Activated T-cell treated with anti-CD3 and anti-CD28 coated beads, Interleukin-2, amount 50 U/mL, for 1 hour (primary cell): Measurements from ENCODE around the gene TMEM131.

ENCODE experiments used
- DNase-seq: peaks from one replicate; pipeline ENCODE4 v3.0.0-alpha.2; 2020

Gene TMEM131

DNA sequence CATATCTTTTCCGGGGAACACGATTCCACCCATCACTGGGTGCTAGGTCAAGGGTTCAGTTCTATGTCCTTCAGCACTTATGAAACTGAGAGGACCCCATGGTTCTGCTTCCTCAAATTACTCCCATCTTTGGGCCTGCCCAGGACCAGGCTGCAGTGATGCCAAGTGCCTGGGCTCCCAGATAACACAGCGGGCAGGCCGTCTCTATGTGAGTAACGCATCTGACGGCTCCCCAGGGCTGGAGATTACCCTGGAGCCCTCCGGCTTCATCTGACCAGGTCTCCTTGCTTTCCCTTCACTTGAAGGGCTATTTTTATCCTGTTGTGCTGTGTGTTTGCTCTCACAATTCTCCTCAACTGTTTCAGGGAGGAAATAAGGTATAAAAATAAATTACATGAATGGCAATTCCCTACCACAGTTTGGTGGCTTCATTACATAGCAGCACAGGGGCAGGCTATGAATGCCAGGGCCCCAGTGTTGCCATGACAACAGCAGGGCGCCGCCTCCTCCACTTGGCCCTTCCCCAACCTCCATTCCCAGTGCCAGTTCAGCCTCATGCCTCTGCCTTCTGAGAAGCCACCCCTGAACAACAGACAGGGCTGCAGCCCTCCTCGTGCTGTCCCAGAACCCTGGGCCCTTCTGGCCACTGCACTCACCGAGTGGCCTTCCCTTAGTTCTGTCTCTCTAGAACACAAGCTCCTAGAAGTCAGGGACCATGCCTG, 25.4 kb upstream of the TMEM131 start:
- DNase-seq, result no peak

DNA sequence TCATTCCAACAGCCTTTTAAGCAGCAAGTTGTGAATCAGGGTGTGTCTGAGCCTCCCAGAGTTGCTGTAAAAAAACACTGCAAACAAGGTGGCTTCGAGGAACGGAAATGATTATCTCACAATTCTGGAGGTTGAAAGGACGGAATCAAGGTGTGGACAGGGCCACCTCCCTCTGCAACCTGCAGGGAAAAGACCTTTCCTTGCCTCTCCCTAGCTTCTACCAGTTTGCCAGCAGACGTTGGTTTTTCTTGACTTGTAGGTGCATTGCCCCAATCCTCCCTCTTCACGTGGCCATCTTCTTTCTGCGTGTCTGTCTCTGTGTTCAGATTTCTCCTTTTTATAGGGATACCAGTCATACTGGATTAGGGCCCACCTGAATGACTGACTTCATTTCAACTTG, 24.8 kb upstream of the TMEM131 start:
- no peak for DNase-seq

DNA sequence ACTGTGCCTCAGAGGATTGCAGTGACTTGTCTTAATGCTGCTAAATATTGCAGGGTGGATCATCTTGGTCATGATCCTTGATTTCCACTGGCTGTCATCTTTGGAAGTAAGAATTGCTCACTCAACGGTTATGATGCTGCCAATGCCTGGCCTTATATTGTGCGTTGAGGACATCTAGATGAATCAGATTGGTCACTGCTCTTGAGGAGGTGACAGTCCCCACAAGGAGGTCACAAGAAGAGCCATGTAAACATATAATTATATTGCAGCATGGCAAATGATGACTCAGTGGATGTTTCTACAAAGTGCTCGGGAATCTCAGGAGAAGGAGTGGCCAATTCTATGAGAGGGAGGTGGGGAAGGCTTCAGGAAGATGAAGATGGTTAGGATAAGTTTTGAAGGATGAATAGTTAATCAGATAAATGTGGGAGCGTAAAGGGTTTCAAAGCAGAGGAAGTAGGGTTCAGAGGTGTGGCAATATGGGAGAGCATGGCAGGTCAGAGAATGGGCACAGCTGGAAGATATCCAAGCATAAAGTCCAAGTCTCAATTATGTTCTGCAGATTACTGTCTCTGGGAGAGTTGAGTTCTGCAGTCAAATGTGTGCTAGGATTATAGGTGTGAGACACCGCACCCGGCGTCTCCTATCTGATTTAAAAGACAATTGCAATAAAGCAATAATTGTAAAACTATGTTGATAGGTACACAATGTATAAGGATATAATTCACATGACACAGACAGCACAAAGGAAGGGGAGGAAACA, 21.3 kb upstream of the TMEM131 start:
- no peak for DNase-seq

DNA sequence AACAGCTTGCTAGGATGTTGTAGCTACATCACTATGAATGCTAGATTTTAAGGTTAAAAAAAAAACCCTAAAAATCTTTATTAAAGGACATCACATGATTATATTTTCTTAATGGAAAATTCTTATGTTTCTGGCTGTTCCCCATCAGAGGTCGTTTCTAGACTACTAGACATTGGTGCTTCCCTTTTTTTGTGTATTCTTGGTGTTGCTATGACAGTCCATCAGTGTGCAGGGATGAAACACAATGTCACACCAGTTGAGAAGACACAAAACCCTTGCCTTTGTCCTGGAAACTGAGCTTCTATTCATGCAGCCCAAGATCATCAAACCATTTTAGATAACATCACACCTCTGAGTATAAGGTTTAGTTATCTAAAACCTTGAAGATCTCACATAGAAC, 19.9 kb upstream of the TMEM131 start:
- DNase-seq, result no peak

DNA sequence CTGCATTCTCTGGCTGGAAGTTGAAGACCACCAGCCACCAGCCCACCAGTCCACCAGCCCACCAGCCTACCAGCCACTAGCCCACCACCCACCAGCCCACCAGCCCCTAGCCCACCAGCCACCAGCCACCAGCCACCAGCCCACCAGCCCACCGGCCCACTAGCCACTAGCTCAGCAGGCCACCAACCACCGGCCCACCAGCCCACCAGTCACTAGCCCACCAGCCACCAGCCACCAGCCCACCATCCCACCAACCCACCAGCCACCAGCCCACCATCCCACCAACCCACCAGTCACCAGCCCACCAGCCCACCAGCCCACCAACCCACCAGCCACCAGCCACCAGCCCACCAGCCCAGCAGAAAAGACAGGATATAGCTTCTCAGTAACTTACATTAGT, 18.6 kb upstream of the TMEM131 start:
- DNase-seq, result no peak

DNA sequence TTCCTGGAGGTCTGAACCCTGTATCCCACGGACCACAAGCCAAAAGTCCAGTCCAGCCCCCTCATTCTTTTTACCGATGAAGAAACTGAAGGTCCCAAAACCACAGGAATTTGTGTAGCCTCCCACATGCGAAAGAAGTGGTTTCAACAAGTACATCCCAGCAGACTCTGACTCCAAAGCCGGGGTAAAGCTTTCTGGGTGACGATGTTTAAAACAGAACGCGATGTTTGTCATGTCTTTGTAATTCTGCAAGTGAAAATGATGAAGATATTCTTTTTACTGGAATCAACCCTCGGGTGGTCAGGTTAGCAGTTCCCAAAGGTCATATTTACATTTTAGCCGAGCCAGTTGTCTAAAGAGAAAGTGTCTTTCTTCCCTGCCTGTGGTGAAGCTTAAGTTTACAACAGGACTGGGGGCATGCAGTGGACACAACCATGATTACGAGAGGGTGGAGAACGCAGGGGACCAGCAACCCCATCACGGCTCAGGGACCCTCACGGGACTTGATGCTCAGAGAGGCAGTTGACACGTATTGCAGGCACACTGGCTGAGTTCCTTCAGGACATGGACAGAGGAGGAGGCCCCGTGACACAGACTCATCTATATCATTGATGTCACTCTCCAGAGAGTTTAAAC, 17.8 kb upstream of the TMEM131 start:
- no peak for DNase-seq

DNA sequence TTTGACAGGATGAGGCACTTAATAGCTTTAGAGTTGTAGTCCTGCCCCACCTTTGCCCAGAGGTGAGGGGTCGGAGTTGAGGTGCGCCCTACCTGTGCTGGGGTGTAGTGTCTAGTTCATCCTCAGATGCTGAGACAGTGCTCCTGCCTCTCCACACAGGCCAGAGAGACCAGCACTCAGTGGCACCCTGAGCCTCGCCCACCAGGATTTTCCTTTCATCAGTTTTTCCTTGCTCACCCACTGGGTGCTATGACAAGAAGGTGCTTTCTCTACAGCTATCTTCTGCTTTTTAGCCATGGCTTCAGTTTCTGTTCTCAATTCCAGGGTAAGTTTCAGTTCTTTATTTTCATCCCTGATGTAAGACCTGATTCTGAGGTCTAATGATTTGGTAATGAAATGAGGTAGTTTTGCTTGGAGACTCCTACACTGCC, 16.8 kb upstream of the TMEM131 start:
- DNase-seq, result no peak

DNA sequence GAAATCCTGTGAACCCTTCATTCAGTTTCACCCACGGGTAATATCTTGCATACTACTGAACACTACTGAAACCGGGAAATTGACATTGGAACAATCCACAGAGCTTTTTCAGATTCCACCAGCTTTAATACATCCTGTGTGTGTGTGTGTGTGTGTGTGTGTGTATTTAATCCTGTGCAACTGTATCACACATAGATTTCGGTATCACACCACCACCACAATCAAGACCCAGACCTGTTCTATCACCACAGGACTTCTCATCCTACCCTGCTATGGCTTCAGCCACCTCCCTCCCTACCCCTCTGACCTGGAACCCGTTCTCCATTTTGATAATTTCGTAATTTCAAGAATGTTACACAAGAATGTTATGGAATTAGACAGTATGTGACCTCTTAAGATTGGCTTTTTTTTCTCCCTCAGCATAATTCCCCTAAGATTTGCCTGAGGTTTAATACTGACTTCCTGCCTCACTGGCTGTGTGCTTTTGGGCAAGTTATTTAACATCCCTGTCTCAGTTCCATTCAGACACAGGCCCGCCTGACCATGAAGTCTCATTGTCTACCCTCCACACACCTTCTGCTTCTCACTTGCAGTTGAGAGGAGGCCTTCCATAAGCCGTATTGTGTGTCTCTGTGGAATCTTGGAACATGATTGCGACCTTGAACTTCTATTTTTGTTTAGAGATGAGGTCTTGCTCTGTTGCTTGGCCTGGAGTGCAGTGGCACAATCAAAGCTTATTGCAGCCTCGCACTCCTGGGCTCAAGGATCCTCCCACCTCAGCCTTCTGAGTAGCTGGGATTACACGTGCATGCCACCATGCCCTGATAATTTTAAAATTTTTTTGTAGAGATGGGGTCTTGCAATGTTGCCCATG, 14.4 kb upstream of the TMEM131 start:
- no peak for DNase-seq

DNA sequence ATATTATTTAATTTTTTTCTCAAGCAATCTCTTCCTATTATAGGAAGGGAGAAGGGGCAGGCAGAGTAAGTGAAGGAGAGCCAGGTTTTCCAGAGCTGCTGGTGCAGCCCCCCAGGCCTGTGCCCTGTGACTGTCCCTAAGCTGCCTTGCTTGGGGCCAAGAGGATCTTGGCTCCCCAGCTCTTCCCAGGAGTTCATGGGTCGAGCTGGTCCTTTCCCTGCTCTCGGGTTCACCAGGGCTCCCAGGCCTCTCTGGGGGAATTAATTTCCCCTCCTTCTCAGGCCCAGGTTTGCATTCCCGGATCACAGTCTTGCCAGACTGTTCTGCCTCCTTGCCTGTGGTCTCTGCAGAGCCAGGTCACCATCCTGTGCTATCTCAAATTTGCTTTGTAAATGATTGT, 12.7 kb upstream of the TMEM131 start:
- no peak for DNase-seq

DNA sequence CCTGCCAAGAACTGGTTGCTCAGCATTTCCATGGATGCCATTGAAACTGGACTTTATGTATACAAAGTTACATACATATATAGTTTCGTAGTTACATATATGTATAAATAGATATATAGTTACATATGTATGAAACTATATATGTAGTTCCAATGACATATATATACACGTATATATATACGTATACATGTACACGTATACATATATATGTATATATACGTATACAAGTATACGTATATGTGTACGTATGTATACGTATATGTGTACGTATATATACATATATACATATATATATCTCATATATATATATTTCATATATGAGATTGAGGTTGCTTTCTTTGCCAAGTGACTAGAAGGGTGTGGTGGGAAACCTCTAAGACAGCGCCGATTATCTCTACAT, 10.6 kb upstream of the TMEM131 start:
- no peak for DNase-seq

DNA sequence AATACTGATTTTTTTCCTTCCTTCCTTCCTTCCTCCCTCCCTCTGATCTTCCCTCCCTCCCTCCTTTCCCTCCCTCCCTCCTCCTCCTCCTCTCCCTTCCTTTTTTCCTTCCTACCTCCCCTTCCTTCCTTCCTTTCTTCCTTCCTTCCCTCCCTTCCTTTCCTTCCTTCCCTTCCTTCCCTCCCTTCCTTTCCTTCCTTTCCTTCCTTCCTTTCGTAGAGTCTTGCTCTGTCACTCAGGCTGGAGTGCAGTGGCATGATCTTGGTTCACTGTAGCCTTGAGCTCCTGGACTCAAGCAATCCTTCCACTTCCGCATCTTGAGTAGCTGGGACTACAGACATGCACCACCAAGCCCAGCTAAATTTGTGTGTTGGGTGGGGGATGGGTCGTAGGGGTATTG, 8.9 kb upstream of the TMEM131 start:
- DNase-seq, result no peak

DNA sequence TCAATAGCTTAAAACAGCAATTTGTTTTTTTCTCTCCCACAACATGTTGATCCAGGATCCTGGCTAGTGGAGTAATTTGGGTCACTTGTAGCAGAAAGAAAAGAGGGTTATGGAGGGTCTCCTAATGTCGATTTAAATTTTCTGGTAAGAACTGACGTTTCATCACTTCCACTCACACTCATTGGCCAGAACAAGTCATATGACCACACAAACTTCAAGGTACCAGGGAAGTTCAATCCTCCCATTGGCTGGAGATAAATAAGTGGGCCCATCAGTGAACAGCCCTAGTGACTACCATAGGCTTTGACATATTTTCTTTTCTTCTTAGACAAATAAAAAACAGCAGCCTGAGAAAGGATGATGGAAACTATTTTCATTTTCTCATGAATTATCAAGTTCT, 8.3 kb upstream of the TMEM131 start:
- no peak for DNase-seq

DNA sequence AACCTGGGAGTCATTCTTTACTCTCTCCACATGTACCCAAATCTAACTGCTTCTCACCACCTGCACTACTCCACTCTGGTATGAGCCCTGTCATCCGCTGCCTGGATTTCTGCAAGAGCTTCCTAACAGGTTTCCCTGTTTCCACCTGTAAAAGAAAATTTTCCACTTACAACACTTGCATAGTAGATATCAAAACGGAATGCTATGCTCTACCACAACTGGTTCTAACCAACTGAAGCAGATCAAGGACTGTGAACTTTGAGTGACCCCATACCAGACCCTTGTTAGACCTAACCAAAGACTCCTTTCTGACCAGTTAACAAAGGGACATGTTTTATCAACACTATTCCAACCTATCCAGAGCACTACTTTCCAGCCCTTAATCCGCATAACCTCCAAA, 3.8 kb upstream of the TMEM131 start:
- DNase-seq, result no peak

DNA sequence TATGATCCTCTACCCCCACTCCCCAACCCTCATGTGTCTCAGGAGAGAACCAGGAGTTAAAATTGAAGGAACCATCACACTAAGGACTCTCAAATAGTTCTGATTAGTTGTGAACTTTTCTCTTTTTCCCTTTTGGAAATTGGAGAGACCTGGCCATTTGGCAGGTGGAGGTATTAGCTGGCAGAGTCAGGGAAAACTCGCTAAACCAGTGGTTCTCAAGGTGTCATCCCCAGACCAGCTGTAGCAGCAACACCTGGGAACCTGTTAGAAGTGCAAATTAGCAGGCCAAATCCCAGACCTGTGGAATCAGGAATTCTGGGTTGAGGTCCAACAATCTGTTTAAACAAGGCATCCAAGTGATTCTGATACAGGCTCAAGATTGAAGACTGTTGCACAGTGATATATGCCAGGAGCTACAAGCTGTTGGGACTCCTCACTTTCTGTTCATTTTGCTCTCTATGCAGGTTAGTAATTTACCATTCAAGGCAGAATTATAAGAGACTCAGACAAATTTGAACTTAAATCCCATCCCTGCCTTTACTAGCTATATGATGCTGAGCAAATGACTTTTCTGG, 2.8 kb upstream of the TMEM131 start:
- DNase-seq, result no peak

DNA sequence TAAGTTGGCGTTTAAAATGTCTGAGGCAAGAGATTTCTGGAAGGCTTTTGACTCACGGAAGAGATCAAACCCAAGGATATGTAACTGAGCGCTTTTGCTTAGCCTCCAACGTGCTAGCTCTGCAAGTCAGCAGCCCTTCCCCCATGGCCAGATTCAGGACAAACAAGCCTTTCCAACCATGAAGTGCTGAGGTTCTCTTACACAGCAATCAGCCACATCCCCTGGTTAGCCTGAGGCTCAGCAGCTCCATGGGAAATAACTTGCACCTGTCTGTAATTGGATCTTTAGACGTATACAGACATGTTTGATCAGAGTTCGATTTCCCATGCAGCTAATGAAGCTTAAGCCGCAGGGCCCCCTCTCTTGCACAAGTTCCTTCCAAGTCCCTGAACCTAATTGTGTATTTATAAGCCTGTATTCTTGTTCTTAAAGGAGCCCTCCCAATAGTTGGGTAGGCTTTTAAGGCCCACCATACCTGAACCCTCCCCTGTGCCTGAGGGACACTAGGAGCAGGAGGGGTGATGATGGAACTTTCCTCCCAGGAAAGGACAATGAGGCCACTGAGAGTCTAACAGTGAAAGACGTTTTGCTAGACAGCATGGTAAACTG, 2.1 kb upstream of the TMEM131 start:
- DNase-seq, result no peak

DNA sequence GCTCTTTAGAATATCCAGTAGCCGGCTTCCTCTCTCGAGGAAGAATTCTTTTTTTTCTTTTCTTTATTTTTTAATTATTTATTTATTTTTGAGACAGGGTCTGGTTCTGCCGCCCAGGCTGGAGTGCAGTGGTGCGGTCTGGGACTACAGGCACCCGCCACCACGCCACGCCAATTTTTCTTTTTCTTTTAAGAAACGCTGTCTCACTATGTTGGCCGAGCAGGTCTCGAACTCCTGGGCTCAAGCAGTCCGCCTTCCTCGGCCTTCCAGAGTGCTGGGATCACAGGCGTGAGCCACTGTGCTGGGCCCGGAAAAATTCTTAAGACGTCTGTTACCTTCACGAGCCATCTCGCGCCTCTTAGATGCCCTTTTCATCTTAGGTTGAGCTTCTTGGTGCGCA, 931 bp upstream of the TMEM131 start:
- DNase-seq, result no peak

DNA sequence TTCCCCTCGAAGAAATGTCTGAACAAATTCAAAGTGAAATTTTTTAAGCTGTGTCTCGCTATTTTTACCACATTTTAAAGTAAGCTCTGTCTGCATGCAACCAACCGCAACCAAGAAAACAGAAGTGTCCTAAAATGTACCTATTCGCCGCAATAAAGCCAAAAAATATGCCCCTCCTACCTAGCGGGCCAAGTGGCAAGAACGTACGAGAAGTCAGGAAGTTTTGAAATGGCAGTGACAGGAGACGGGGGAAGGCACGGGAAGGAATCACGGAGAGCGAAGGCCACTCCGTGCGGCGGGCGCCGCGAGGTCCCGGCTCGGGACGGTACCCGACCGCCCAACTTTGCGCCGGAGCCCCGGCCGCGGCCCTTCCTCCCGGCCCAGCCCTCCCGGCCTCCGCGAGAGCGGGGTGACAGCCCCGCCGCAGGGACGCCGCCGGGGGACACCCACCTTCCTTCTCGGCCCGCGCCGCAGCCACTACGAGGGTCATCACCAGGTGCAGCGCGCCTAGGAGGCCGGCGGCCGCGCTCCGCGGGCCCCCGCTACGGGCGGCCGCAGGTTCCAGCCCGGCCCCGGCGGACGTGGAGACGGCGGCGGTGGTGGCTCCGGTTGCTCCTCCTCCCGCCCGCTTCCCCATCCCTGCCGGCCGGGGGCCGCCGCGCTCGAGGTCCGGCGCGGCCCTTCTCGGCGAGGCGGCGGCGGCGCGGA, 568 bp downstream of the TMEM131 start:
- DNase-seq, result peak; percentile 65

DNA sequence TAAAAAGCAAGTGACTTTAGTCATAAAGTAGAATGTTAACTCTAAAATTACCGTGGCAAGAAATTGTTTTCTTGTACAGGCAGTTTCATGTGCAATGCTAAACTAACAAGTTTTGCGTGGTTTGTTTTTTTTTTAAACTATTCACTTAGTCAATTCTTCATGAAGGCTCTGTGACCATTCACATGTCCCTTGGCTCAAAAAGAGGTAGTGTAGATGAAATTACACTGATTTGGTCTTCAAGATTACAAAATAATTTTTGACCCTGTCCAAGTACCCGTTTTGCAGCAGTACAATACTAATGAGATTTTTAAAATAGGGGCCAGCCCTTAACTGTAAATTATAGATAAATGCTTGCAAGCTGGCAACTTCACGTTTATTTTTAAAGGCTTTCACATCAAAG, 1.3 kb downstream of the TMEM131 start:
- DNase-seq, result no peak

DNA sequence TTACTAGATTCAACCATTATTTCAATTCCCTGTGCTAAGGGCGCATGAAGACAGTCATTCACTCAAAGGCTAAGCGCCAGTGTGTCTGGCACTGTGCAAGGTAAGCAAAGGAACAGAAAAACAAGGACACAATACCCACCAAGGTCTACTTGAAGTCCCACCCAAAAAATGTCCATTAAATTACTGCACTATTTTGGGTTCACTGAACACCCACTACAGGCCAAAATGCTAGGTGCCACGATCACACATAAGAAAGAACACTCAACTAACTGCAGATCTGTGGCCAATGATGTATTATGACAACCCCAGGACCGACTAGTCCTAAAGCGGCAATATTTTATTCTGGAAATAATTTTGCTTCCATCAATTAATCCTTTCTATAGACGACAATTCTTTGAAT, 1.8 kb downstream of the TMEM131 start:
- DNase-seq, result no peak

DNA sequence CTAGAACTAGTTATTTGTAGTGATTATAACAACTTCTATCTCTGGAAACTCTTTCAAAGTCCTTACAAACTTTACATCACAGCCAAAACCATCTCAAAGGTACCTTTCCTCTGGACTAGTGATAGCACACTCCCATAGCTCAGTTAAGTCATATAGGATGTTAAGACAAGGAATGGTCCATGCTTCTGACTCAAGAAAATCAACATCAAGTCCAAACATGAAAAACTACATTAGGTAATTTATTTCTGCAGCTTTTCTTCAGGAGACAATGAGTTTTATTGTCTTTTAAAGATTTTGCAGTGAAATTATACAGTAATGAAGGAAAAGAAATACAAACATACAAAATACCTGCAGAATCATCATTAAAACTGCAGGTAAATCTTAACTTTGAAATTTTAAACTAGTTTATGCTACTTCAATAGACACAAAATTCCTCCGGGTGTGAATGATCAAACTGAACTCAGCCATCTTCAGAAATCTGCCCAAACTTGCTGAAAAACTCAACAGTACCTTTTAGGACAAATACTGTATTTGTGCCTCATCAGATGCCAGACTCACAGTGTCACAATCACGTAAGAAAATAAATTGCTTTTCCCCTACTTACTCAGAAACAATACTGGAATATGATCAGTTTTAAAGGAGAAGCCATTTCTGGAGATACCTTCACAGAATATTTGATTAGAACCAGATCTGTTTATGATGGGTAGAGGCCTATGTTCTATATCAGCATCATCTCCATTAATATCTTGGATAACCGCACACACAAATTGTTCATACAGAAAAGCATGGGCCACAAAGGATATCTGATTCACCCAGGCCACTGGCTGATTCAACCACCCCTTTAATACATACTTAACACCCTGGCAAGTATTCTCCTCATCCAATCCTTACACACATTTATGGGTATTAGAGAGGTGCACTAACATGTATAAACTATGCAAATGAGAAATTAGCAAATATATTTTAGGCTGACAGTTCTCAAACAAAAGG, 2.6 kb downstream of the TMEM131 start:
- DNase-seq, result no peak
